MM.1S (cell line): ENCODE measurements around the gene RPL22L1.

ENCODE experiments used
- EZH2phosphoT487 ChIP-seq: fragments of 300-600 bp; sonication (generic); IDR thresholded peaks from 2 replicates; pipeline ENCODE4 v1.6.1; 2018; ENCODE audit warnings: antibody characterized with exemption, low read length
- TF ChIP-seq, protein P1 (sequence below): fragments of 300-600 bp; sonication (generic); IDR thresholded peaks from 2 replicates; pipeline ENCODE4 v1.5.1; 2016; ENCODE audit warnings: antibody characterized with exemption, low read length, mixed read lengths

DNA sequence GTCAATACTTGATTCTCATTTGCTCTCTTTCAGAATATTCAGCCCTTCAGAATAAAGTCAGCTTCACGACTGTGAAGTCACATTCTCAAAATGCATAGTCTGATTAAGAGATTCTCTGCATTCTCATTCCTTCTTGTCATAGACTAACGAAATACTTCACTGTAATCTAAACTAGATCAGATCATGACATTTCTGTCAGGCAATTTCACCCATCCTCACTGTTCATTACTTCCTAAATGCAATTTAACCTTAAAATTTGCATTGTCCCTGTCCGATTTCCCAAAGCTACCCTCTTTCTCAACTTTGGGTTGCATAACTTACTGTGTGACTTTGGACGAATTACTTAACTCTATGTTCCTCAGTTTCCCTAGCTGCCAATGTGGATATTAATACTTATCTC, 6.2 kb downstream of the RPL22L1 start:
- TF ChIP-seq, protein P1, sequence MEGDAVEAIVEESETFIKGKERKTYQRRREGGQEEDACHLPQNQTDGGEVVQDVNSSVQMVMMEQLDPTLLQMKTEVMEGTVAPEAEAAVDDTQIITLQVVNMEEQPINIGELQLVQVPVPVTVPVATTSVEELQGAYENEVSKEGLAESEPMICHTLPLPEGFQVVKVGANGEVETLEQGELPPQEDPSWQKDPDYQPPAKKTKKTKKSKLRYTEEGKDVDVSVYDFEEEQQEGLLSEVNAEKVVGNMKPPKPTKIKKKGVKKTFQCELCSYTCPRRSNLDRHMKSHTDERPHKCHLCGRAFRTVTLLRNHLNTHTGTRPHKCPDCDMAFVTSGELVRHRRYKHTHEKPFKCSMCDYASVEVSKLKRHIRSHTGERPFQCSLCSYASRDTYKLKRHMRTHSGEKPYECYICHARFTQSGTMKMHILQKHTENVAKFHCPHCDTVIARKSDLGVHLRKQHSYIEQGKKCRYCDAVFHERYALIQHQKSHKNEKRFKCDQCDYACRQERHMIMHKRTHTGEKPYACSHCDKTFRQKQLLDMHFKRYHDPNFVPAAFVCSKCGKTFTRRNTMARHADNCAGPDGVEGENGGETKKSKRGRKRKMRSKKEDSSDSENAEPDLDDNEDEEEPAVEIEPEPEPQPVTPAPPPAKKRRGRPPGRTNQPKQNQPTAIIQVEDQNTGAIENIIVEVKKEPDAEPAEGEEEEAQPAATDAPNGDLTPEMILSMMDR, result no peak
- TF ChIP-seq EZH2phosphoT487, result no peak
